Stomach (tissue), 9 donors: ENCODE measurements around the gene BCL6B. TPM values are rescaled to one million over a fixed set of nuclear protein-coding genes. Genes with fewer than 3 reads are reported as not detected.

Source experiments
- DNase-seq, 2 donors: peaks; one replicate each; pipeline versions ENCODE4 v3.0.0 to v3.0.0-alpha.2; 2013 to 2019
- H3K27ac ChIP-seq, 5 donors: fragments of 200-600 bp in 4 of 5; sonication (generic) in 4 of 5; one replicate each; pipeline ENCODE4 v1.5.1; 2013 to 2019; ENCODE audit warnings: mild to moderate bottlenecking in 1 of 5, moderate library complexity in 1 of 5
- H3K27me3 ChIP-seq, 3 donors: fragments of 200-600 bp; sonication (generic); one replicate each; pipeline ENCODE4 v1.5.1; 2017 to 2019; ENCODE audit warnings: mixed run types in 1 of 3
- H3K36me3 ChIP-seq, 4 donors: fragments of 200-600 bp; sonication (generic); 1 replicate in 3 of 4; 2 replicates in 1 of 4; pipeline ENCODE4 v1.5.1; 2016 to 2019
- H3K4me1 ChIP-seq, 4 donors: fragments of 200-600 bp; sonication (generic); one replicate each; pipeline ENCODE4 v1.5.1; 2016 to 2019
- H3K4me3 ChIP-seq, 4 donors: fragments of 200-600 bp; sonication (generic) in 3 of 4; one replicate each; pipeline ENCODE4 v1.5.1; 2016 to 2019; ENCODE audit warnings: mild to moderate bottlenecking in 1 of 4
- H3K9me3 ChIP-seq, 4 donors: fragments of 200-600 bp; sonication (generic); one replicate each; pipeline ENCODE4 v1.5.1; 2016 to 2019
- CTCF ChIP-seq, 7 experiments: fragments of 450-650 bp in 4 of 7; fragments of 200-600 bp in 3 of 7; sonication (generic) in 3 of 7; IDR thresholded peaks; one replicate each; pipeline ENCODE4 v1.5.1; 2016 to 2019; ENCODE audit warnings: antibody characterized with exemption in 7 of 7, control low read depth in 2 of 7, mild to moderate bottlenecking in 1 of 7
- EP300 ChIP-seq: sonication (generic); formaldehyde crosslinking; IDR thresholded peaks from one replicate; pipeline ENCODE4 v1.6.1; 2017; ENCODE audit warnings: antibody characterized with exemption
- POLR2A ChIP-seq, 4 donors: fragments of 450-650 bp; IDR thresholded peaks; one replicate each; pipeline ENCODE4 v1.6.1; 2016; ENCODE audit warnings: antibody characterized with exemption in 4 of 4, control low read depth in 2 of 4, mild to moderate bottlenecking in 1 of 4, moderate library complexity in 1 of 4
- POLR2AphosphoS5 ChIP-seq, 3 donors: sonication (generic); formaldehyde crosslinking; IDR thresholded peaks; one replicate each; pipeline ENCODE4 v1.6.1; 2016; ENCODE audit warnings: antibody characterized with exemption in 3 of 3
- WGBS, 5 donors: extraction: QIAGEN DNeasy Blood & Tissue Kit in 3 of 5; methylation state at CpG; one replicate each; pipeline versions ENCODE4 v1.1.5 to v1.1.7; 2013 to 2018; 5-methylcytosine and 5-hydroxymethylcytosine counted together
- intact Hi-C: fragments of 100-400 bp; cut with DNase I; formaldehyde crosslinking; loops from one replicate; pipeline ENCODE4 v1.15.1; 2023; ENCODE audit warnings: low total_unique reads
- polyA plus RNA-seq, 3 donors: library from polyadenylated mRNA; stranded (reverse); fragments of 200-250 nt; gene quantifications; one replicate each; pipeline ENCODE4 v1.2.3, GENCODE V29; 2013
- total RNA-seq, 5 donors: library from RNA; depleted of rRNA; stranded (reverse); fragments of >200 nt; gene quantifications; one replicate each; pipeline versions ENCODE4 v1.1.0 to v1.2.3, GENCODE V29; 2014 to 2016
- donor health status: healthy with polysubstance abuse.
- donor health status: Bipolar disorder and iron deficiency.
- donor health status: healthy.

The BCL6B gene
- total and polyA plus RNA-seq, 8 donors = 1.3 to 5.5 (median 3.6) TPM; not detected in 2

GRCh38 chr17:7023576-7024401 lies 939 bp downstream of the BCL6B start:
- TF ChIP-seq POLR2A (IDR thresholded peaks at IDR 0.05) (no peak), POLR2AphosphoS5 (IDR thresholded peaks at IDR 0.05) (peak; percentile 73 to 92 (median 81))
- no peaks in the 10 kb centered on the region for H3K36me3 ChIP-seq
- DNase-seq = peak; percentile 93 to 96
- 19 to 32% (median 30%) methylated on average over 37 to 51 of the region's 51 CpGs for WGBS, 5 donors
- H3K27ac ChIP-seq = peak overlapping the region; percentile 20 to 82 (median 74)
- H3K9me3 ChIP-seq = no peaks in the 10 kb centered on the region
- intact Hi-C loops = no loop called here
- peak overlapping the region; percentile 26 to 36 (median 34) for H3K4me3 ChIP-seq
- H3K4me1 ChIP-seq = peaks cover 27 to 48% (median 43%) of the 10 kb centered on the region in 4 donors
- peaks cover 3 to 24% (median 10%) of the 10 kb centered on the region in 3 donors for H3K27me3 ChIP-seq

GRCh38 chr17:7024402-7024785 lies 1.5 kb downstream of the BCL6B start:
- peaks cover 27 to 47% (median 41%) of the 10 kb centered on the region in 4 donors for H3K4me1 ChIP-seq
- WGBS, 5 donors = 60 to 75% (median 67%) methylated on average over 4 to 8 of the region's 8 CpGs

GRCh38 chr17:7025245-7025644 lies 2.4 kb downstream of the BCL6B start:
- intact Hi-C loops = no loop called here
- peaks cover 3 to 24% (median 10%) of the 10 kb centered on the region in 3 donors for H3K27me3 ChIP-seq
- no peaks in the 10 kb centered on the region for H3K9me3 ChIP-seq
- H3K36me3 ChIP-seq = no peaks in the 10 kb centered on the region
- peaks cover 24 to 38% (median 36%) of the 10 kb centered on the region in 4 donors for H3K4me1 ChIP-seq
- H3K4me3 ChIP-seq = no peak overlapping the region
- no peak for DNase-seq
- H3K27ac ChIP-seq = peak overlapping the region in 1 of 5 donors; percentile 5
- TF ChIP-seq POLR2AphosphoS5 (IDR thresholded peaks at IDR 0.05) (no peak), CTCF (IDR thresholded peaks at IDR 0.05) (no peak), POLR2A (IDR thresholded peaks at IDR 0.05) (no peak), EP300 (no peak)
- 55 to 89% (median 81%) methylated on average over 1 of the region's 1 CpG for WGBS, 5 donors

More at GRCh38 chr17:7024402-7024785, 1.5 kb downstream of the BCL6B start:
- no peak for DNase-seq
- intact Hi-C loops = no loop called here
- H3K27me3 ChIP-seq = peaks cover 3 to 24% (median 10%) of the 10 kb centered on the region in 3 donors
- no peaks in the 10 kb centered on the region for H3K9me3 ChIP-seq
- no peaks in the 10 kb centered on the region for H3K36me3 ChIP-seq
- no peak for TF ChIP-seq POLR2AphosphoS5 (IDR thresholded peaks at IDR 0.05)
- no peak for TF ChIP-seq CTCF (IDR thresholded peaks at IDR 0.05)
- TF ChIP-seq POLR2A (IDR thresholded peaks at IDR 0.05) = no peak
- no peak for TF ChIP-seq EP300
- no peak overlapping the region for H3K27ac ChIP-seq
- H3K4me3 ChIP-seq = peak overlapping the region in 2 of 4 donors; percentile 26 to 36

- H3K27me3 ChIP-seq = peaks cover 3 to 24% (median 10%) of the 10 kb centered on the region in 3 donors
- peaks cover 20 to 31% (median 28%) of the 10 kb centered on the region in 4 donors for H3K4me1 ChIP-seq
- TF ChIP-seq CTCF (IDR thresholded peaks at IDR 0.05) (no peak), POLR2AphosphoS5 (IDR thresholded peaks at IDR 0.05) (no peak), POLR2A (IDR thresholded peaks at IDR 0.05) (no peak), EP300 (no peak)
- no peak for DNase-seq
- H3K27ac ChIP-seq = no peak overlapping the region
- no peaks in the 10 kb centered on the region for H3K36me3 ChIP-seq
- 88 to 97% (median 90%) methylated on average over 25 to 29 of the region's 29 CpGs for WGBS, 5 donors
- intact Hi-C loops = no loop called here
- H3K9me3 ChIP-seq = no peaks in the 10 kb centered on the region
- H3K4me3 ChIP-seq = no peak overlapping the region
Measured at GRCh38 chr17:7026471-7027115, 3.7 kb downstream of the BCL6B start.
